Neural progenitor cell (in vitro differentiated cells): Measurements from ENCODE around the gene POT1.

Experiments
- CTCF ChIP-seq: fragments of 200-600 bp; sonication (generic); IDR thresholded peaks from 2 replicates; pipeline ENCODE4 v1.5.1; 2017; ENCODE audit warnings: antibody characterized with exemption, mild to moderate bottlenecking
- EZH2 ChIP-seq: fragments of 200-600 bp; sonication (generic); IDR thresholded peaks from 2 replicates; pipeline ENCODE4 v1.6.1; 2017; ENCODE audit warnings: antibody characterized with exemption, mild to moderate bottlenecking, moderate library complexity
- EZH2phosphoT487 ChIP-seq: fragments of 200-600 bp; sonication (generic); IDR thresholded peaks from 2 replicates; pipeline ENCODE4 v1.6.1; 2017; ENCODE audit warnings: antibody characterized with exemption

- TF ChIP-seq EZH2 (no peak), CTCF (no peak), EZH2phosphoT487 (no peak)
These were observed 155.7 kb downstream of the POT1 start for GRCh38 chr7:124773938-124774337.
